Activated naive CD8-positive, alpha-beta T cell (primary cell): Measurements from ENCODE around the gene PUDP.

Experiments used
- H3K27ac Mint-ChIP-seq: one replicate; pipeline ENCODE4 v1.8.0; 2021; ENCODE audit warnings: mixed read lengths
- H3K27me3 Mint-ChIP-seq: one replicate; pipeline ENCODE4 v1.8.0; 2021; ENCODE audit warnings: mixed read lengths
- H3K36me3 Mint-ChIP-seq: one replicate; pipeline ENCODE4 v1.8.0; 2021; ENCODE audit warnings: mixed read lengths
- H3K4me1 Mint-ChIP-seq: one replicate; pipeline ENCODE4 v1.8.0; 2021; ENCODE audit warnings: low read depth, mixed read lengths
- H3K4me3 Mint-ChIP-seq: one replicate; pipeline ENCODE4 v1.8.0; 2021; ENCODE audit warnings: mild to moderate bottlenecking, mixed read lengths
- H3K9me3 Mint-ChIP-seq: one replicate; pipeline ENCODE4 v1.8.0; 2021; ENCODE audit warnings: low read depth, mixed read lengths

The PUDP gene

DNA sequence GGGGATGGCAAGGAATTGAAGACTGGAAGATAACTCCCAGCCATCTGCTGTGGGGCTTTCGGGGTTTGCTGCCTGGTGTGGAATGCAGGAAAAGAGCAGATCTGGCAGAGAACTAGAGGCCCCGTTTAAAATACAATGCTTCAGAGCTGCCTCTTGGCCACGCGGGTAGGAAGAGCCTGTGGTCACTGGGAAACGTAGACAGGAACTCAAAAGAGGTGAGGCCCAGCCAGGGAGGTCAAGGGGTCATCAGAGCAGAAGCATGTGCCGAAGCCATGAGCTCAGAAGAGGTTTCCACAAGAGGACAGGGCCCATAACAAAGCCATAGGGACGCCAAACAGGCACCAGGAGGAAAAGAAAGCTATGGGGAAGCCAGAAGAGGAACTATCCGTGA lies 14.9 kb downstream of the PUDP start:
- peaks cover 36% of the 10 kb centered on the region for H3K4me1 Mint-ChIP-seq
- no peak overlapping the region for H3K4me3 Mint-ChIP-seq
- H3K27ac Mint-ChIP-seq = no peak overlapping the region
- no peaks in the 10 kb centered on the region for H3K27me3 Mint-ChIP-seq
- no peaks in the 10 kb centered on the region for H3K9me3 Mint-ChIP-seq
- H3K36me3 Mint-ChIP-seq = no peaks in the 10 kb centered on the region

DNA sequence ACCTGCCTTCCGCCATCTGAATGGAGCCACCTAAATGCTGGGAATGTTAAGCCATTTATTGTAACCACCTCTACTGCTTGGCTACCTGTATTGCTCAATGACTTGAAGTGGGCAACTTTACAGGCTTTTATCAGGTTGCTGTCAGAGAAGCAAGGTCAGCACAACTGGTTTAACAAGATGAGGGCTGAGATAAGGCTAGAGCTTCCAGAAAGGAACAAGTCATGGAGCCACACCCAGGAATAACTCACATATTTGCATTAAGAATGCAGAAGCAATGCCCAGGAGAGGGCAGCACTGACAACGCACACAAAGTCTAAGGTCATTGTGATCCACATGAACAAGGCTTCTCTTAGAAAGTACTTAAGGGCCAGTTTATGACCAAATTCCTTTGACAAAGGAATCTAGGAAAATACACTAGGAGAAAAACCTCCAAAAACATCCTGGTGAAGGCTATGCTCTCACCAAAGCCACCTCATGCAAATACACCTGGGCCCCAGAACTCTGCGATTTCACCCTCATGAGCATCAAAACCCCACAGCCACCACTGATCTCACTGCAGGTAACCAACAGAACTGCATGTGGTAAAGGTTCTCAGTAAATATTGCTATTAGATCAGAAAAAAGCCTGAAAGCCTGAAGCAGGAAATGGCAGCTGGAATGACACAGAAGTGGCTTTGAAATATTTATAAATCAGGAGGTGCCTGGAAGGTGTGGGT lies 15.5 kb downstream of the PUDP start:
- no peaks in the 10 kb centered on the region for H3K36me3 Mint-ChIP-seq
- H3K9me3 Mint-ChIP-seq = no peaks in the 10 kb centered on the region
- peaks cover 33% of the 10 kb centered on the region for H3K4me1 Mint-ChIP-seq
- H3K27ac Mint-ChIP-seq = no peak overlapping the region
- no peaks in the 10 kb centered on the region for H3K27me3 Mint-ChIP-seq
- no peak overlapping the region for H3K4me3 Mint-ChIP-seq

DNA sequence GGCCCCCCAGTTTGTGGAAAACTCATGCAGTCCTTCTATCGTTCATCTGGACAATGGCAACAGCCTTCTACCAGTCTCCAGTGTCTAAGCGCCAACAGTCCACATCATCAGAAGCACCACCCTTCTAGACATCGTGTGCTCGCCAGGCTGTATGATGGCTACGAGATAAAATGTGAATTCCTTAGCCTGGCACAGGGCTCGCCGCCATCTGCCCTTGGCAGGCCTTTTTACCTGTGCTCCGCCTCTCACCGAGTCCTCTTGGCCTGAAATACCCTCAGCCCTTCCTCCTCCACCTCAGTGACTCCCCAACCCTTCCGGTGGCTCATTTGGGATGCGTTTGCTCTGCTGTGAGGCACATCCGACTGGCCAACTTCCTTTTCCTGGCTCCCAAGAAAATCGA lies 16.3 kb downstream of the PUDP start:
- Mint-ChIP-seq H3K4me1 (peaks cover 33% of the 10 kb centered on the region), H3K9me3 (no peaks in the 10 kb centered on the region), H3K27ac (no peak overlapping the region), H3K4me3 (no peak overlapping the region), H3K27me3 (no peaks in the 10 kb centered on the region), H3K36me3 (no peaks in the 10 kb centered on the region)

DNA sequence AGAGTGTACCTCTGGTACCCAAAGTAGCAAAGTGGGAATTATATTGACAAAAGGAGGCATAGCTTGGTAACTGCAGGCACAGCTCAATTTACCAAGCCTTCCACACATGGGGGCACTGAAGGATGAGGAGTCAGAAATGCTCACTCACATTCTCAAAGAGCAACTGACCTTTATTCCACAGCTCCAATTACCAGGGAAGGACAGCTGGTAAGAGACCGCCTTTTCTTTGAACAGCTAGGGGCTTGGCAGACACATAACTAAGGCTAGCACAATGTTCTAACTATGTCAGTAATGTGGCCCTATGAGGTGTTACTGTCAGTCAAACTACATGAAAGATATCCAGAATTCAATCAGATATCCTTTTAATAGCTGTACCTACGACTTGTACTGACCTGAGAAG lies 20.9 kb downstream of the PUDP start:
- Mint-ChIP-seq H3K27me3 (no peaks in the 10 kb centered on the region), H3K36me3 (peaks cover 3% of the 10 kb centered on the region), H3K27ac (no peak overlapping the region), H3K9me3 (no peaks in the 10 kb centered on the region), H3K4me1 (peaks cover 10% of the 10 kb centered on the region), H3K4me3 (no peak overlapping the region)

DNA sequence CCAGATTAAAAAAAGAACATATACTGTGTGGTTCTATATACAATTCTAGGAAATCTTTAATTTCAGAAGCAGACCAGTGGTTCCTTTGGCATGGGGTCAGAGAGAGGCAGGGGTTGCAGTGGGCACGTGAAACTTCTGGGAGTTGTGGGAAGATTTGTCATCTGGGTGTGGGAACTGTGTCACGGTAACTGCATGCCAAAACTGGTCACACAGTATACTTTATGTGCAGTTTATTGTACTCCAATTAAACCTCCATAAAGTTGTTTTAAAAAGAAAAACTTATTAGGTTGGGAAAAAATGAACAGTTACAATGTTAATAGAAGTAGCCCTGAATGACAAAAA lies 27.1 kb downstream of the PUDP start:
- H3K4me3 Mint-ChIP-seq = no peak overlapping the region
- no peak overlapping the region for H3K27ac Mint-ChIP-seq
- H3K27me3 Mint-ChIP-seq = no peaks in the 10 kb centered on the region
- H3K4me1 Mint-ChIP-seq = peaks cover 15% of the 10 kb centered on the region
- peaks cover 6% of the 10 kb centered on the region for H3K36me3 Mint-ChIP-seq
- H3K9me3 Mint-ChIP-seq = no peaks in the 10 kb centered on the region

DNA sequence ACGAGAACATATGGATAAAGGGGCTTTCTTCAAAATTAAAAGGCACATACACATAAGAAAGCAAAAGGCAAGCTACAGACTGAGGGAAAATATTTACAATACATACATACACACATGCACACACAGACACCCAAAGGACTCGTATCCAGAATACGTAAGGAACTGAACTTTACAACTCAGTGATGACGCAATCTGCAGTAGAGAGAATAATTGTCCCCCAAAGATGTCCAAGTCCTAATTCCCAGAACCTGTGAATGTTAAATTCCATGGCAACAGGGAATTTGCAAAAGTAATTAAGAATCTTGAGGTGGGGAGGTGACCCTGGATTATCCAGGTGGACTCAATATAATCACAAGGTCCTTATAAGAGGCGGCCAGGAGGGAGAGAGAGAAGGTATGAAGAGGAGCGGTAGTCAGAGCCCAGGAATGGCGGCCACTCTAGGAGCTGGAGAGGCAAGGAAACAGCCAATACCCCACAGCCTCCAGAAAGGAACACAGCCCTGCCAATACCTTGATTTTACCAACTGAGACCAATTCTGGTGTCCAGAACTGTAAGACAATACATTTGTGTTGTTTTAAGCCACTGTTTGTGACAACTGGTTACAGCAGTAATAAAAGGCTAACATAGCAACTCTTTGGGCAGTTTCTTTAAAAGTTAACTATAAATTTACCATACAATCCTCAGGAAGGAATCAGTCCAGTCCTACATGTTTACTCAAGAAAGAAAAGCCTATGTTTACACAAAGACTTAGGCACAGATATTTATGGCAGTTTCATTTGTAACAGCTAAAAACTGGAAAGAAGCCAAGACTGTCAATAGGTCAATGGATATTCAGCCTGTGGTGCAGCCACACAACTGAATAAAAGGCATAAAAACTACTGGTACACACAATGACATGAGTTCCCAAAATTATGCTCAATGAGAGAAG lies 27.7 kb downstream of the PUDP start:
- no peak overlapping the region for H3K27ac Mint-ChIP-seq
- peaks cover 15% of the 10 kb centered on the region for H3K4me1 Mint-ChIP-seq
- H3K4me3 Mint-ChIP-seq = no peak overlapping the region
- H3K27me3 Mint-ChIP-seq = no peaks in the 10 kb centered on the region
- peaks cover 3% of the 10 kb centered on the region for H3K36me3 Mint-ChIP-seq
- H3K9me3 Mint-ChIP-seq = no peaks in the 10 kb centered on the region

DNA sequence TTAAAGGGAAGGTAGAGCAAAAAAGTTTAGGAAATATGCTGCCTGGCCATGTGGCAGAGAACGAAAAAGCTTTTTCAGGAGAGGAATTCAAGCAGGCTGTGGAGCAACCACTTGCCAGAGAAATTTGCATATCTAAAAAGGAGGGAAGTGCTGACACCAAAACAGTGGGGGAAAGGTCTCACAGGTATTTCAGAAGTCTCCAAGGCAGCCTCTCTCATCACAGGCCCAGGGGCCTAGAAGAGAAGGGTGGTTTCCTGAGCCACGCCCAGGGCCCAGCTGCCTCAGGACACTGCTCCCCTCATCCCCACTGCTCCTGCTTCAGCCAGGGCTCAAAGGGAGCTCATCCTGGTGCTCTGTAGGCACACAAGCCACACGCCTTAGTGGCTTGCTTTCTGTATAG lies 30.4 kb downstream of the PUDP start:
- Mint-ChIP-seq H3K4me3 (no peak overlapping the region), H3K27me3 (no peaks in the 10 kb centered on the region), H3K4me1 (peaks cover 12% of the 10 kb centered on the region), H3K27ac (no peak overlapping the region), H3K9me3 (no peaks in the 10 kb centered on the region), H3K36me3 (peaks cover 5% of the 10 kb centered on the region)

DNA sequence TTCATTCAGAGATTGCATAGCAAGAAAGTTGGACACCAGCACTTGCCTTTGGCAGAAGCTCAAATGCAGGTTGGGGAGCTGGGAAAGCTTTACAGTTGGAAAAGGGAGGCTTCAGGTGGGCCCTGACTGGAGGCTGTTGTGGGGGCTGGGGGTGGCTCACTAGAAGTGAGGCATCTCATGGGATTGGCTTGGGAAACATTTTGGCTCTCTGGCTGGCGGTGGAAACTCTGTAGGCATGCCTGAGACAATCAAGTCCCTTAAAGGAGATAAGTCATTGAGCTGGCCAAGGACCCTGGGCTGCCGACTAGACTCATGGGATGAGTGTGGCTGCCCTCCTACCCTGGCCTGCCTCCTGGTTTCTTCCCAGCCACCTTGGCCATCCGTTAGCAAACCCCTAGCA lies 31.9 kb downstream of the PUDP start:
- H3K9me3 Mint-ChIP-seq = no peaks in the 10 kb centered on the region
- no peak overlapping the region for H3K4me3 Mint-ChIP-seq
- peaks cover 5% of the 10 kb centered on the region for H3K36me3 Mint-ChIP-seq
- H3K27me3 Mint-ChIP-seq = no peaks in the 10 kb centered on the region
- H3K27ac Mint-ChIP-seq = no peak overlapping the region
- H3K4me1 Mint-ChIP-seq = peaks cover 11% of the 10 kb centered on the region

DNA sequence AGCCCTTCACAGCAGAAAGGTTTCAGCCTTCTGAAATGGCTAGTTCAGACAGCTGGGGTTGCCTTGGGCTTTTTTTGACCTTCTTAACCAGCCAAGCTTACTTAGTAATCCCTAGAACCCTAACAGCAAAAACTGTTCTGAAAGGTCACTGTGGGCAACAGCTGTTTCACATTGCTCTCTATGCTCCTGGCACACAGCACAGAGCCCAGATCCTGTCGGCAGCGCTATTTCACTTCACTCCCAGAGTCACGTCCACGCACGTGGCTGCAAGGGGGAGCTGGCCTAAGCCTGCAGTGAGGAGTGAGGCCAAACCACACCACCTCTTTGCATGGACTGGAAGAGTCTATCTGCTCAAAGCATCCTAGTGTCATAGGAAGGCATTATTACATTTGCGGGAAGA lies 32.4 kb downstream of the PUDP start:
- Mint-ChIP-seq H3K4me3 (no peak overlapping the region), H3K9me3 (no peaks in the 10 kb centered on the region), H3K36me3 (peaks cover 5% of the 10 kb centered on the region), H3K27ac (no peak overlapping the region), H3K27me3 (no peaks in the 10 kb centered on the region), H3K4me1 (peaks cover 16% of the 10 kb centered on the region)

DNA sequence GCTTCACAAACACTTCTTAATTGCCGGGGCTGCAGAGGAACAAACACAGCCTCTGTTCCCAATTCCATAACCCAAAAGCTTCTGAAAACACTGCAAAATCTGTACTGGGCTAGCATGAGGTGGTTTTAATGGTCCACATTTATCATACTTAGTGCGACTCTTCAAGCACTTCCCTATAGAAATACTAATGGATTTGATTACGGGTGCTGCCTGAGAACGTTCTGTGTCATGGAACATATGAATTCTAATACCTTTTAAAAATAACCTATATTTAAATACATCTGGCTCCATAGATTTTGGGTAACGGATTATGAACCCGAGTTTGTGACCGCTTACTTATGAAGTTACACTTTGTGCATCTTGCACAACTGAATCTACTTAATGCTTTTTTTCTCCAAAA lies 35.9 kb downstream of the PUDP start:
- peaks cover 3% of the 10 kb centered on the region for H3K36me3 Mint-ChIP-seq
- peaks cover 22% of the 10 kb centered on the region for H3K4me1 Mint-ChIP-seq
- no peak overlapping the region for H3K4me3 Mint-ChIP-seq
- H3K9me3 Mint-ChIP-seq = no peaks in the 10 kb centered on the region
- H3K27ac Mint-ChIP-seq = no peak overlapping the region
- H3K27me3 Mint-ChIP-seq = no peaks in the 10 kb centered on the region

DNA sequence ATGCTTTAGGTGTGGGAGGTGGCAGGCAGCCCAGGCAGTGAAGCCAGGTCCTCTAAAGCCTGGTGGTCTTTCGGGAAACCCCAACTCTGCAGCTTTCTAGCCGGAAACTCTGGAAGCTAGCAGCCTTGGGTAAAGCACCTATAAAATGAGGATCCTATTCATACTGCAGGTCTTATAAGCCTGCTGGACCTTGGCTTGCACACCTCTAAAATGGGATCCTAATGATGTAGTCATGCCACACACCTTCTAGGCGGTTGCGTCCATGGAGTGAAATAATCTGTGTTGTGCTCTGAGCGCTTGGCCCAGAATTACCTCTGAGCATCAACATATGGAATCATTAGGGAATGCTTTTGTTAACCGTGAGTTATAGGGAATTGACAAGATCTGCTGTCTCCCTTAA lies 36.4 kb downstream of the PUDP start:
- Mint-ChIP-seq H3K36me3 (peaks cover 3% of the 10 kb centered on the region), H3K9me3 (no peaks in the 10 kb centered on the region), H3K27ac (no peak overlapping the region), H3K4me1 (peaks cover 22% of the 10 kb centered on the region), H3K27me3 (no peaks in the 10 kb centered on the region), H3K4me3 (no peak overlapping the region)

DNA sequence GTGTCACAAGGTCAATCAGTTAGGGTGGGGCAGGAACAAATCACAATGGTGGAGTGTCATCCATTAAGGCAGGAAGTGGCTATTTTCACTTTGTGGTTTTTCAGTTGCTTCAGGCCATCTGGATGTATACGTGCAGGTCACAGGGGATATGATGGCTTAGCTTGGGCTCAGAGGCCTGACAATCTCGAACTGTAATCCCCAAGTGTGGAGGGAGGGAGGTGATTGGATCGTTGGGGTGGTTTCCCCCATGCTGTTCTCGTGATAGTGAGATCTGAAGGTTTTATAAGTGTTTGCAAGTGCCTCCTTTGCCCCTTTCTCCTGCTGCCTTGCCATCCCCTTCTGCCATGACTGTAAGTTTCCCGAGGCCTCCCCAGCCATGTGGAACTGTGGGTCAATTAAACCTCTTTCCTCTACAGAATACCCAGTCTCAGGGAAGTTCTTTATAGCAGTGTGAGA lies 37.1 kb downstream of the PUDP start:
- Mint-ChIP-seq H3K9me3 (no peaks in the 10 kb centered on the region), H3K36me3 (peaks cover 3% of the 10 kb centered on the region), H3K27ac (no peak overlapping the region), H3K4me1 (peaks cover 22% of the 10 kb centered on the region), H3K4me3 (no peak overlapping the region), H3K27me3 (no peaks in the 10 kb centered on the region)

DNA sequence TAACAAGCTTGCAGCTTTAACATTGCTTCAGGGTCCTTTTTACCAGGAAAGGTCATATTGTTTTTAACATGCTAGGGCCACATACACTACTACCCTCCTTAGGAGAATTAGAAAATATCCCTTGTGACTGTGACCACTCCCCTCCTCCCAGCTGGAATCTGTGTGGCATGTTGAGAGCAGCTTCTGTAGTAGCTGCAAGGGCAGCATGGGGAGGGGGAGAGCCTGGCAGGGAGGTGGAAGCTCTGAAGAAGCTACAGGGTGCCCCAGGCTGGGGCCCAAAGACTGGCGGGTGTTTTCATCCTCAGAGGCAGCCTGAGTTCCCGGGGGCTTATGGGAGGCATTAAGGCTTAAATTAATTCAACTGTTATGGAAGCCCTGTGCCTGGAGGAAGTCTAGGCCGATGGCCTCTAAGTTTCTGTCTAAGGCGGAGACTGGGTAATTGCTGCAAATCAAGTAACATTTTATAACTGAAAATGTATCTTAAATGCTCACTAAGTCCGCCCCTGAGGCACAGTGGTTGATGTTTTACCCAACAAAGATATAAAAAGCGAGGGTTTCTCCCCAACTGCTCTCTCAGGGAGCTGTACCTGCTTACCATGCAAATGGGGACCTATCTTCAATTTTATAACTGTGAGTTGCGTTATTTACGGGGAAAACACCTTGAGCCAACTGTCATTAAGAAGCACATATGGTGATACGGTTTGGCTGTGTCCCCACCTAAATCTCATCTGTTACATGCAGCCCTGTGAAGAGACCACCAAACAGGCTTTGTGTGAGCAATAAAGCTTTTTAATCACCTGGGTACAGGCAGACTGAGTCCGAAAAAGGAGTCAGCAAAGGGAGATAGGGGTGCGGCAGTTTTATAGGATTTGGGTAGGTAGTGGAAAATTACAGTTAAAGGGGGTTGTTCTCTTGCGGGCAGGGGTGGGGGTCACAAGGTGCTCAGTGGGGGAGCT lies 37.8 kb downstream of the PUDP start:
- Mint-ChIP-seq H3K9me3 (no peaks in the 10 kb centered on the region), H3K4me1 (peaks cover 20% of the 10 kb centered on the region), H3K4me3 (no peak overlapping the region), H3K27me3 (no peaks in the 10 kb centered on the region), H3K27ac (no peak overlapping the region), H3K36me3 (peaks cover 3% of the 10 kb centered on the region)

DNA sequence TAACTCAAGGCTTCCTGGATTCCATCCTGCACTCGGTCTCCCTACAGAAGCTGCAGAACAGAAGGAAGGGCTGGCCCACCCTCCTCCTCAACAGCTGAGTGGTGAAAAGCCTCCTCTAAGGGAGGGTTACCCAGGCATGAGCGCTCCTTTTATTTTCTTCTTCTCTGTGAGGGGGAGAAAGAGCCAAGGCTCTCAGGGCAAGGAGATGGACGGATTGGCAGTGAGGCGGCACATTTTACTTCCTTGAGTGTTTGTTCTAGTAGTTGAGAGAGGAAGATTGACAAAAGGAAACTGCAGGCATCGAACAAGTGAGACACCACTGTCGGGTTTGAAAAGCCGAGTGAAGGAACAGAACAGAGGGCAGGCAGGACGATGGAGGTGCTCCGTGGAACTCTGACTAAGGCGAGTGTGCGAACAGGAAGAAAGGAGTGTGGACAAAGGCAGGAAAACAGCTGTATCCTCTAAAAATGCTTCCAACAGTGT lies 38.9 kb downstream of the PUDP start:
- H3K27ac Mint-ChIP-seq = no peak overlapping the region

More for the DNA sequence above, 38.9 kb downstream of the PUDP start:
- peak overlapping the region; percentile 49 for H3K4me3 Mint-ChIP-seq
- H3K9me3 Mint-ChIP-seq = no peaks in the 10 kb centered on the region
- H3K4me1 Mint-ChIP-seq = peaks cover 19% of the 10 kb centered on the region
- H3K27me3 Mint-ChIP-seq = no peaks in the 10 kb centered on the region
- H3K36me3 Mint-ChIP-seq = no peaks in the 10 kb centered on the region
